ENCODE results near the gene VCP. TPM values are rescaled to one million over a fixed set of nuclear protein-coding genes. Genes with fewer than 3 reads are reported as not detected.

The VCP gene
- total RNA-seq, 1 experiment from 2014 or later = 208 TPM

DNA sequence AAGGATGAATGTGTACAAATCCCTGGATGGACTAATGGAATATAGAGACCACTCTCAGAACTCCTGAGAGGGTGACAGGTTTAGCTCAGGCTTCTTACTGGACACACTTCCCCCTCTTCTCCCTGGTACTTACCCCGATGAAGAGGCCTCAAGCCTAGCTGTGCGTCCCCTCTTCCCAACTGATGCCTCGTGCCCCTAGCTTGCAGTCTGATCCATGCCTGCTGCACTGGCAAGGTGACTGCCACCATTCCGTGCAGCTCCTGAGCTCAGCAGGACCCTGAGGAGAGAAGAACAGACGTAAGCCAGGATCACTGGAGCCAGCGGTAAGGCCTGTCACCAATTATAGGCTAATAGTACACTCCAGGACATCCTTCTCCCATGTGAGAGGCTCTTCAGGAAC lies 36.0 kb upstream of the VCP start:
- Mint-ChIP-seq H3K4me3 (ENCODE audit: low read depth, unreplicated experiment) (no peak overlapping the region), H3K36me3 (ENCODE audit: insufficient read depth, unreplicated experiment) (peaks cover 57% of the 10 kb centered on the region), H3K27ac (ENCODE audit: unreplicated experiment) (no peak overlapping the region), H3K27me3 (ENCODE audit: unreplicated experiment) (no peaks in the 10 kb centered on the region), H3K4me1 (ENCODE audit: low read depth, unreplicated experiment) (peaks cover 28% of the 10 kb centered on the region), H3K9me3 (ENCODE audit: low read depth, unreplicated experiment) (no peaks in the 10 kb centered on the region)
- intact Hi-C loops (cut with micrococcal nuclease; ENCODE audit: unreplicated experiment) = no loop called here
- no peak for TF ChIP-seq CTCF (IDR thresholded peaks at IDR 0.05; ENCODE audit: unreplicated experiment)
- no peak for DNase-seq
- BruUV-seq (replicated peaks) = no TSS peak
- CTCF ChIA-PET = interaction anchor here (0.6 kb wide), 2 partner anchors 28 to 200 kb away, joined by 3 to 4 read pairs; no protein-coding TSS in a partner anchor

DNA sequence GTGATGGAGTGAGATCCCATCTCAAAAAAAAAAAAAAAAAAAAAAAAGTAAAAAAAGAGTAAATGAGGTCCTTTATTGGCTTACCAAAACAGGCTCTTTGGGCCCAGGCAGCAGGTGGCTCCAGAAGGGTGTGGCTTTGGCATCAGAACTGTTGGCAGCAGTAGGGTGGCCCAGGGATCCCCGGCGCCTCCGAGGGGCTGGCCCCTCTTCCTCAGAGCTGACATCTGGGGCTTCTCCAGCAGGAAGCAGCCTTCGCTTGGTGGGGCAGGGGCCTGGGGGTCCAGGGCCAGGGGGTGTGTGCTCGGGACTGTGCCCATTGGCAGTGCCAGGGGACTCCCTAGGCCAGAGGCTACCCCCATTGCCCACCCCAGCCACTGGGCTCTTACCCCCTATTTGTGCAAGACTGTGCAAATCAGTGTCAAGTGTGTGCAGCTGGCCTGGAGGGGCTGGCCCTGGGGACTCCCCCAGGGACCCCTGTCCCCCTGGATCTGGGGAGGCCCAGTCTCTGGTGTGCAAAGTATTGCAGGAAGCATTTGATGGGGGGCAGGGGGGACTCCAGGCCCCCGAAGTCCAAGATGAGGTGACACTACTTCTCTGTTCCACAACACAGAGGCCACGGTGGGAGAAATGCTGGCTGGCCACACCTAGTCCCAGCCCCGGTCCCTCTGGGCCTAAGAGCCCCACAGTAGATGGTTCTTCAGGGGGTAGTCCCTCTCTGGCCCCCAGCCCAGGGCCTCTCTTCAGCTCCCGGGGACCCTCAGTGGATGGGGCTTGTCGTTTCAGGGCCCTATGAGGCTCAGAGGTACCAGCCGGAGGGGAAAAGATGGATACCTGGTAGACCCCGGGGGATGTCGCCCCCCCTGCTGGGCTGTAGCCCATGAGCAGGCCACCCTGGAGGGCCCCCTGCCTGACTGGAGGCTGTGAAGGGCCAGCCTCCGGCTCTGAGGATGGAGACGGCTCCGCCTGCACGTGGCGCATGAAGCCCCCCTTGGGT lies 35.2 kb upstream of the VCP start:
- Mint-ChIP-seq H3K9me3 (ENCODE audit: low read depth, unreplicated experiment) (no peaks in the 10 kb centered on the region), H3K27me3 (ENCODE audit: unreplicated experiment) (no peaks in the 10 kb centered on the region), H3K4me3 (ENCODE audit: low read depth, unreplicated experiment) (no peak overlapping the region), H3K4me1 (ENCODE audit: low read depth, unreplicated experiment) (peaks cover 29% of the 10 kb centered on the region), H3K27ac (ENCODE audit: unreplicated experiment) (no peak overlapping the region), H3K36me3 (ENCODE audit: insufficient read depth, unreplicated experiment) (peaks cover 61% of the 10 kb centered on the region)
- TF ChIP-seq CTCF (IDR thresholded peaks at IDR 0.05; ENCODE audit: unreplicated experiment) = no peak
- CTCF ChIA-PET = interaction anchor here (0.6 kb wide), 1 partner anchor 201 kb away, joined by 3 read pairs; no protein-coding TSS in a partner anchor
- no peak for DNase-seq
- intact Hi-C loops (cut with micrococcal nuclease; ENCODE audit: unreplicated experiment) = no loop called here
- no TSS peak for BruUV-seq (replicated peaks)

DNA sequence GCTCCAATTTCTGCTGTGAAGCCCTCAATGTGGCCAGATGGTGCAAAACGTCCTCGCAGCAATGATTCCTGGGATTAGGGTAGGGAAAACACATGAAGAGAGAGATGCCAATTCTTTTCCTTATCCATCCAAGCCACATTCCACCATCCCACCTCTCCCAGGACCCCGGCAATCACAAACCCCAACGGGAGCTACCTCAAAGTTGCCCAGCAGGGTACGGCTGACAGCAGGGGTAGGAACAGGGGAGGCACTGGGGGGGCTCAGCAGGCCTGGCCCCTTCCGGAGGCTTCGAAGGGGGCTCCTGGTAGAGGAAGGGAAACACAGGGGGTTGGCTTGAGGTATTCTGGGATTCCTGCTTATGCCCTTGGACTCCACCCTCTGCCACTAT lies 33.9 kb upstream of the VCP start:
- Mint-ChIP-seq H3K4me3 (ENCODE audit: low read depth, unreplicated experiment) (no peak overlapping the region), H3K36me3 (ENCODE audit: insufficient read depth, unreplicated experiment) (peaks cover 58% of the 10 kb centered on the region), H3K27me3 (ENCODE audit: unreplicated experiment) (no peaks in the 10 kb centered on the region), H3K27ac (ENCODE audit: unreplicated experiment) (no peak overlapping the region), H3K9me3 (ENCODE audit: low read depth, unreplicated experiment) (no peaks in the 10 kb centered on the region), H3K4me1 (ENCODE audit: low read depth, unreplicated experiment) (peaks cover 20% of the 10 kb centered on the region)
- TF ChIP-seq CTCF (IDR thresholded peaks at IDR 0.05; ENCODE audit: unreplicated experiment) = no peak
- DNase-seq = no peak
- intact Hi-C loops (cut with micrococcal nuclease; ENCODE audit: unreplicated experiment) = no loop called here
- BruUV-seq (replicated peaks) = no TSS peak
- CTCF ChIA-PET = no interaction called here

GRCh38 chr9:35105571-35106342 lies 33.3 kb upstream of the VCP start:
- peaks cover 52% of the 10 kb centered on the region for H3K36me3 Mint-ChIP-seq (ENCODE audit: insufficient read depth, unreplicated experiment)
- H3K4me3 Mint-ChIP-seq (ENCODE audit: low read depth, unreplicated experiment) = no peak overlapping the region
- CTCF ChIA-PET = no interaction called here

More at GRCh38 chr9:35105571-35106342, 33.3 kb upstream of the VCP start:
- Mint-ChIP-seq H3K27me3 (ENCODE audit: unreplicated experiment) (no peaks in the 10 kb centered on the region), H3K27ac (ENCODE audit: unreplicated experiment) (no peak overlapping the region), H3K9me3 (ENCODE audit: low read depth, unreplicated experiment) (no peaks in the 10 kb centered on the region), H3K4me1 (ENCODE audit: low read depth, unreplicated experiment) (peaks cover 20% of the 10 kb centered on the region)
- no TSS peak for BruUV-seq (replicated peaks)
- intact Hi-C loops (cut with micrococcal nuclease; ENCODE audit: unreplicated experiment) = no loop called here
- no peak for DNase-seq
- TF ChIP-seq CTCF (IDR thresholded peaks at IDR 0.05; ENCODE audit: unreplicated experiment) = no peak

Measured in Calu3 (cell line).